ENCODE measurements around the gene SCRT2.

The SCRT2 gene

GRCh38 chr20:650954-651353 is 24.6 kb downstream of the SCRT2 start:
- DNase-seq (ENCODE audit: low read depth) = no peak
- TF ChIP-seq CTCF (IDR thresholded peaks at IDR 0.05; ENCODE audit: insufficient read depth, low read depth, low read length, missing control alignments) = no peak
- H3K4me3 ChIP-seq (ENCODE audit: low read depth, low read length) = no peak overlapping the region

DNA sequence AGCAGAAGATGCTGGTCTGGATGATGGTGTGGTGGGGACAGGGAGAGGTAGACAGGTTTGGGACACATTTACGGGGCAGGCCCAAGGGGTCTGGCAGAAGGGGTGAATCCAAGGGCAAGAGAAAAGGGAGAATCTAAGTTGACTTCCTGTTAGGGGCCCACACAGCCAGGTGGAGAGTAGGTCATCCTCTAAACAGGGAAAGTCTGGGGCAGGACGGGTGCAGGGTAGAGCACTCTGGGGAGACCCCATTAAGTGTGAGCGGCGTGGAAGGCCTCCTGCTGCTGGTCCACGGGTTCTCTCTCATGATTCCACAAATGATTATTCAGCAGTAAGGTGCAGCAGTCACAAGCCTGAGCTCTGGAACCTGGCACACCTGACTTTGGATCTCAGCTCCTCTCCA is 25.3 kb downstream of the SCRT2 start:
- no peak overlapping the region for H3K4me3 ChIP-seq (ENCODE audit: low read depth, low read length)
- DNase-seq (ENCODE audit: low read depth) = no peak
- no peak for TF ChIP-seq CTCF (IDR thresholded peaks at IDR 0.05; ENCODE audit: insufficient read depth, low read depth, low read length, missing control alignments)

- H3K4me3 ChIP-seq (ENCODE audit: low read depth, low read length) = no peak overlapping the region
- no peak for DNase-seq (ENCODE audit: low read depth)
- TF ChIP-seq CTCF (IDR thresholded peaks at IDR 0.05; ENCODE audit: insufficient read depth, low read depth, low read length, missing control alignments) = no peak
Observed at GRCh38 chr20:647479-648019, 28.1 kb downstream of the SCRT2 start.

DNA sequence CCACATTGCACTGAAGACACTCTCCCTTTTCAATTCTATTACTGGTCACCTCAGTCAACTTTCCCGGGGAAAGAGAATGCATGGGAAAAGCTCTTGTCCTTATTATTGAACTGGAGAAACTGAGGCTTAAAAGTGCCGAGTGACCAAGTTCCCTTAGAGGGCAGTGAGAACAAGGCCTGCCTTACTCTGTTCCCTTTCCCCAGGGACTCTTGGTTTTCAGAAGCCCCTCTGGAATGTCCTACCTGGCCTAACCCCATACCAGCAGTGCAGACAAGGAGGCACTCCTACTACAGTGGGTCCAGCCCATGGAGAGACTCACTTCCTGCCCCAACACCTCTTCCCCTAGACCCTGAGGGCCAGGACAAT is 28.8 kb downstream of the SCRT2 start:
- DNase-seq (ENCODE audit: low read depth) = no peak
- TF ChIP-seq CTCF (IDR thresholded peaks at IDR 0.05; ENCODE audit: insufficient read depth, low read depth, low read length, missing control alignments) = no peak
- H3K4me3 ChIP-seq (ENCODE audit: low read depth, low read length) = no peak overlapping the region

- TF ChIP-seq CTCF (IDR thresholded peaks at IDR 0.05; ENCODE audit: insufficient read depth, low read depth, low read length, missing control alignments) = no peak
- no peak for DNase-seq (ENCODE audit: low read depth)
- H3K4me3 ChIP-seq (ENCODE audit: low read depth, low read length) = no peak overlapping the region
Observed at GRCh38 chr20:646107-646867, 29.3 kb downstream of the SCRT2 start.

- DNase-seq (ENCODE audit: low read depth) = peak; percentile 82
- no peak overlapping the region for H3K4me3 ChIP-seq (ENCODE audit: low read depth, low read length)
- TF ChIP-seq CTCF (IDR thresholded peaks at IDR 0.05; ENCODE audit: insufficient read depth, low read depth, low read length, missing control alignments) = peak; percentile 97
Observed at GRCh38 chr20:645318-646106, 30.1 kb downstream of the SCRT2 start.

Measured in GM12865 (cell line).